ENCODE measurements around the gene ARID1B. TPM values are rescaled to one million over a fixed set of nuclear protein-coding genes. Genes with fewer than 3 reads are reported as not detected.

Gene ARID1B
- total and polyA plus RNA-seq, 4 donors = 49.8 to 90.9 (median 59.0) TPM

DNA sequence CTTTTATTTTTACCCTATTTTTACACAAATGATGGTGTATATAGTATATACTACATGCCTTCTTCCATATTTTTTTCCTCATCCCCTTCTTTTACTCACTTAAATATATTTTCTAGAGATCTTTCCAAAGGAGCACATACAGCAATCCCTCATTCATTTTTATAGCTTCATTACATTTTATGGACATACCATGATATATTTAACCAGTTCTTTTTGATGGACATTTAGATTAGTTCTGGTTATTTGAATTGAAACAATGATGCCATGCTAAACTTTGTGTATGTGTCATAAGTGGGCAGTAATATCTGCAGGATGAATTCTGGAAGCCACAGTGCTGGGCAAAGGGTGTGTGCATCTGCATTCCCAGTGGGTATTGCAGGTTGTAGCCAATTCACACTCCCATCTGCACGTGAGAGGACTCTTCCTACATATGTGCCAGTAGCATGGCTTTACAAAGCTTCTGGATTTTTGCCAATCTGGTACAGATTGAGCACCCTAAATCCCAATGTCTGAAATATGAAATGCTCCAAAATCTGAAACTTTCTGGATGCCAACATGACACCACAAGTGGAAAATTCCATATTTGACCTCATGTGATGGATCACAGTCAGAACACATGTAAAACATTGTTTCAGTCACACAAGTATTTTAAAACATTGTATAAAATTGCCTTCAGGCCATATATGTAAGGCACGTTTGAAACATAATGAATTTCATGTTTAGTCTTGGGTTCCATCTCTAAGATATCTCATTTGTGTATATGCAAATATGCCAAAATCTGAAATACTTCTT is 127.2 kb downstream of the ARID1B start:
- H3K27me3 ChIP-seq (ENCODE audit: control insufficient read depth, insufficient read depth, low read length) = no peaks in the 10 kb centered on the region
- H3K4me3 ChIP-seq (ENCODE audit: low read depth, low read length) = no peak overlapping the region
- no peaks in the 10 kb centered on the region for H3K9me3 ChIP-seq (ENCODE audit: control insufficient read depth, insufficient read depth, low read length)
- WGBS (ENCODE audit: insufficient coverage) = 38% methylated on average over 1 of the region's 2 CpGs
- H3K36me3 ChIP-seq (ENCODE audit: control insufficient read depth, insufficient read depth, low read length) = peaks cover 3% of the 10 kb centered on the region
- H3K4me1 ChIP-seq (ENCODE audit: control insufficient read depth, insufficient read depth, low read length) = no peaks in the 10 kb centered on the region
- no peak overlapping the region for H3K27ac ChIP-seq (ENCODE audit: low read depth, low read length)
- no peak for DNase-seq (ENCODE audit: low read depth in 4 of 6, low spot score in 6 of 6)

DNA sequence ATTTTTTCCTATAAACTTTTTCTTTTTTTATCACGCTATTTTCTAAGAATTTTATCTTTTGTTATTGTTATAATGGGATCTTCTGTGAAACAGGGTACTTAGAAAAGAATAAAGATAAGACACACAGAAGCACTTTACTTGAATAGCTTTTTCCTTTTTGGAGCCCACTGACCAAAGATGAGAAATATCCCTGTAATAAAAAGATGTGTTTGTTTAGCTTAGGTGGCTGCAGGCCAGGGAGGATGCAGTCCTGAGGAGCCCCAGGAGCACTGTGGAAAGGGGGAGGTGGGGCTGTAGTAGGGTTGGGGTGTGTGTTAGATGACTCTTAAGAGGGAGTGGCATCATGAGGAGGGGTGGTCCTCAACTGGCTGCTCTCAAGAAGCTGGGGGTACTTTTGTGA is 128.6 kb downstream of the ARID1B start:
- no peaks in the 10 kb centered on the region for H3K27me3 ChIP-seq (ENCODE audit: control insufficient read depth, insufficient read depth, low read length)
- no peak overlapping the region for H3K27ac ChIP-seq (ENCODE audit: low read depth, low read length)
- no peaks in the 10 kb centered on the region for H3K9me3 ChIP-seq (ENCODE audit: control insufficient read depth, insufficient read depth, low read length)
- no peak for DNase-seq (ENCODE audit: low read depth in 4 of 6, low spot score in 6 of 6)
- H3K4me3 ChIP-seq (ENCODE audit: low read depth, low read length) = no peak overlapping the region
- no CpG with 5 or more reads among the region's 1 CpG for WGBS (ENCODE audit: insufficient coverage)
- no peaks in the 10 kb centered on the region for H3K4me1 ChIP-seq (ENCODE audit: control insufficient read depth, insufficient read depth, low read length)
- H3K36me3 ChIP-seq (ENCODE audit: control insufficient read depth, insufficient read depth, low read length) = peaks cover 3% of the 10 kb centered on the region

DNA sequence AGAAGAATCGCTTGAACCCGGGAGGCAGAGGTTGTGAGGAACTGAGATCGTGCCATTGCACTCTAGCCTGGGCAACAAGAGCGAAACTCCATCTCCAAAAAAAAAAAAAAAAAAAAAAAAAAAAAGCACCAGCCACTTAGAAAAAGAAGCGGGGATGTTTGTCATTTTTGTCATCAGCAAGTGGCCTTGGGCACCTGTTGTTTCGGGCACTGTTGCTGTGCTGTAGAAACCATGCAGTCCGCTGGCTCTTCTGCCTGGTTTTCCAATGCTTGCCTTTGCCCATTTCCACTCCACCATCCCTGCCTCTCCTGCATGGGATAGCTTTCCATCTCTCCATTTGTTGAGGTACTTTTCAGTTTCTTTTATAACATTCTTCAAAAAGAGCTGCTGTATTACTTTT is 129.3 kb downstream of the ARID1B start:
- no peaks in the 10 kb centered on the region for H3K9me3 ChIP-seq (ENCODE audit: control insufficient read depth, insufficient read depth, low read length)
- no peaks in the 10 kb centered on the region for H3K4me1 ChIP-seq (ENCODE audit: control insufficient read depth, insufficient read depth, low read length)
- no peak overlapping the region for H3K27ac ChIP-seq (ENCODE audit: low read depth, low read length)
- no peak overlapping the region for H3K4me3 ChIP-seq (ENCODE audit: low read depth, low read length)
- no peaks in the 10 kb centered on the region for H3K27me3 ChIP-seq (ENCODE audit: control insufficient read depth, insufficient read depth, low read length)
- no peak for DNase-seq (ENCODE audit: low read depth in 4 of 6, low spot score in 6 of 6)
- WGBS (ENCODE audit: insufficient coverage) = 100% methylated on average over 2 of the region's 7 CpGs
- H3K36me3 ChIP-seq (ENCODE audit: control insufficient read depth, insufficient read depth, low read length) = peaks cover under 1% of the 10 kb centered on the region

DNA sequence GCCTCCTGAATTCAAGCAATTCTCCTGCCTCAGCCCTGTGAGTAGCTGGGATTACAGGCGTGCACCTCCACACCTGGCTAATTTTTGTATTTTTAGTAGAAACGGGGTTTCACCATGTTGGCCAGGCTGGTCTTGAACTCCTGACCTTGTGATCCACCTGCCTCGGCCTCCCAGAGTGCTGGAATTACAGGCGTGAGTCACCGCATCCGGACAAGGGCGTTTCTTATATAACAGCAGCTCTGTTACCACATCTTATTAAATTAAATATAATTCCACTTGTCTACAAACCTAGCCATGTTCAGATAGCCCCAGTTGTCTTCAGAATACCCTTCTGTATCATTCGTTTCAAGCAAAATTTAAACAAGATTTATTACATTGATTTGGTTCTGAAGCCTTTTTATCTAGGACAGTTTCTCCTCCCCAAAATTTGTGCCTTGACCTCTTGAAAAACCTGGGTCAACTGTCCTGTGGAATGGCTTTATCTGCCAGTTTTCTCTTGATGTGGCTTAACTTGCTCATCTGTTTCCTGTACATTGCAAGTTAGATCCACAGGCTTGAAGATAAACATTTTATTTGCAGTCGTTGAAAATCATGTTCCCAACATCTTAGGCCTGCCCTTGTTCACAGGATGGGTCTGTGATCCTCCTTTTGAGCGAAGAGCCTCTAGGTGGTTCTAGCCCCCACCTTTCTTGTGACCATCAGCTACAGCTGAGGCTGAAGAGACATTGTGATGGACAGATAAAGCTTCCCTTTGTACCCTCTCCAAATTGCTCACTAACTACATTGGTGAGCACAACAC is 132.2 kb downstream of the ARID1B start:
- DNase-seq (ENCODE audit: low read depth in 4 of 6, low spot score in 6 of 6) = no peak
- Histone ChIP-seq H3K27me3 (ENCODE audit: control insufficient read depth, insufficient read depth, low read length) (no peaks in the 10 kb centered on the region), H3K4me1 (ENCODE audit: control insufficient read depth, insufficient read depth, low read length) (no peaks in the 10 kb centered on the region), H3K9me3 (ENCODE audit: control insufficient read depth, insufficient read depth, low read length) (no peaks in the 10 kb centered on the region), H3K4me3 (ENCODE audit: low read depth, low read length) (no peak overlapping the region), H3K36me3 (ENCODE audit: control insufficient read depth, insufficient read depth, low read length) (peaks cover 6% of the 10 kb centered on the region), H3K27ac (ENCODE audit: low read depth, low read length) (no peak overlapping the region)
- WGBS (ENCODE audit: insufficient coverage) = 100% methylated on average over 4 of the region's 10 CpGs

DNA sequence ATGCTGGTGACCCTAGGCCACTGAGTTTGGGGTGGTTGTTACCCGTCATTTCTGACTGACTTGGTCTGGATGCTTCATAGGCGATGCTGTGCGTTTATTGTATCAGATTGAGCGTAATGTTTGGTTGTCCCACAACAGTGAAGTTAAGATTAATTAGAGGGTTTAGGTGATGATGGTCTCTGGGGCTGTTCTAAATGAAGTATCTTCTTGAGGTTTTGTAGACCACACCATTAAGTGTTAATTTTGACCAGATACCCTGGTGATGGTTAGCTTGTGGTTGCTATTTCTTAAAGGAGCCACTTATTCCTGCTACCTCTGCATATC is 132.8 kb downstream of the ARID1B start:
- 100% methylated on average over 4 of the region's 4 CpGs for WGBS (ENCODE audit: insufficient coverage)

DNA sequence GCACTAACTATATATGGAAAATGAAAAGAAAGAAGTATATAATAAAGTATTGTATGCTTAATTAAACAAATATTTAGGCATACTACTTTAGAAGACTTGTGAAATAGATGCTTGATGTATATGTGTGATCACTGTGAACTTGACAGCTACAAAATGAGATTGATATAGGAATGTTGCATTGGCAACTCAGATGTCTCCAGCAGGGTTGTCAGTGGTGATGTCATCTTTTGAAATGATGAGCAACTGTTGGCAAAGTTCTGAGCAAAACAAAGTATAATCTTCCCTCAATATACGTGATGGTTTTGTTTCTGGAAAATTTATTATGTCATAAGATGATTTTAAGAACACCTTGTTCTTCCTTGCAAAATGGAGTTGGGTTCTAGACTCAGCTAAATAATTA is 133.8 kb downstream of the ARID1B start:
- Histone ChIP-seq H3K36me3 (ENCODE audit: control insufficient read depth, insufficient read depth, low read length) (peaks cover 6% of the 10 kb centered on the region), H3K27ac (ENCODE audit: low read depth, low read length) (no peak overlapping the region), H3K27me3 (ENCODE audit: control insufficient read depth, insufficient read depth, low read length) (no peaks in the 10 kb centered on the region), H3K9me3 (ENCODE audit: control insufficient read depth, insufficient read depth, low read length) (no peaks in the 10 kb centered on the region), H3K4me3 (ENCODE audit: low read depth, low read length) (no peak overlapping the region), H3K4me1 (ENCODE audit: control insufficient read depth, insufficient read depth, low read length) (no peaks in the 10 kb centered on the region)
- no peak for DNase-seq (ENCODE audit: low read depth in 4 of 6, low spot score in 6 of 6)
- no CpG with 5 or more reads among the region's 1 CpG for WGBS (ENCODE audit: insufficient coverage)

More for the DNA sequence above, 132.8 kb downstream of the ARID1B start:
- H3K4me3 ChIP-seq (ENCODE audit: low read depth, low read length) = no peak overlapping the region
- H3K4me1 ChIP-seq (ENCODE audit: control insufficient read depth, insufficient read depth, low read length) = no peaks in the 10 kb centered on the region
- H3K27ac ChIP-seq (ENCODE audit: low read depth, low read length) = no peak overlapping the region
- peaks cover 6% of the 10 kb centered on the region for H3K36me3 ChIP-seq (ENCODE audit: control insufficient read depth, insufficient read depth, low read length)
- no peaks in the 10 kb centered on the region for H3K9me3 ChIP-seq (ENCODE audit: control insufficient read depth, insufficient read depth, low read length)
- DNase-seq (ENCODE audit: low read depth in 4 of 6, low spot score in 6 of 6) = no peak
- H3K27me3 ChIP-seq (ENCODE audit: control insufficient read depth, insufficient read depth, low read length) = no peaks in the 10 kb centered on the region

DNA sequence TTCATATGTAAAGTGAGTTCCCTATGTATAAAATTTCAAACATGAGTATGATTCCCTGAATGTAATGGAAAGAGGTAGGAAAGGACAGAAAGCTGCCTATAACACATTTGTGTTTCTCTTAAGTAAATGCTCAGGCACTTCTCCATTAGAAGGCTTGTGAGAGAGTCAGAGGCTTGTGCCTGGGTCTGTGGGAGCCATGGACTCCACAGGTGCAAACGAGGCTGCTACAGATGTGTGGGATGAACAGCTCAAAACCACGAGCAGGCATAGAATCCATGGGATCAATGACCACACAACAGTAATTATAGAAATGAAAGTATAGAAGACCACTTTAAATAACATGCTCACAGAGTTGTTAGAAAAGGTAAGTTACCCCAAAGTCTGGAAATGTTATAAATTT is 134.4 kb downstream of the ARID1B start:
- Histone ChIP-seq H3K4me3 (ENCODE audit: low read depth, low read length) (no peak overlapping the region), H3K36me3 (ENCODE audit: control insufficient read depth, insufficient read depth, low read length) (peaks cover 6% of the 10 kb centered on the region), H3K9me3 (ENCODE audit: control insufficient read depth, insufficient read depth, low read length) (no peaks in the 10 kb centered on the region), H3K4me1 (ENCODE audit: control insufficient read depth, insufficient read depth, low read length) (no peaks in the 10 kb centered on the region), H3K27me3 (ENCODE audit: control insufficient read depth, insufficient read depth, low read length) (no peaks in the 10 kb centered on the region), H3K27ac (ENCODE audit: low read depth, low read length) (no peak overlapping the region)
- no peak for DNase-seq (ENCODE audit: low read depth in 4 of 6, low spot score in 6 of 6)
- WGBS (ENCODE audit: insufficient coverage) = no CpG with 5 or more reads among the region's 2 CpGs

DNA sequence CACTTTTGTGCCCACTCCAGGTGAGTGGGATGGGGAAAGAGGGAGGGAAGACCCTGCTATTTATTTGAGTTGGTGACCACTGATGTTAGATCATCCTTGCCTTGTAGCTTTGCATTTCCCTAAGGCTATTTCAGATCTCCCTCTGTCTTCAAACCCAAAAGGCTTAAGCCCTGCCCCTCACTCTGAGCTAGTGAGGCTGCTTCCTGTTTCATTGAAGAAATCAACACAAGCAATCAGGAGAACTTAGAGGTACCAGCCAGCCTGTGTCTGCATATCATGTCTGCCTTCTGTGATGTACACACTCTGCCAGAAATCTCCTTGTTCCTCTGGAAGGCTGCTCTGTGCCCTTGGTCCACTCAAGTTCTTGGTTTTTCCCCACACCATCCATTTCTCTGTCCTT is 135.3 kb downstream of the ARID1B start:
- H3K4me1 ChIP-seq (ENCODE audit: control insufficient read depth, insufficient read depth, low read length) = no peaks in the 10 kb centered on the region
- no peak overlapping the region for H3K27ac ChIP-seq (ENCODE audit: low read depth, low read length)
- H3K9me3 ChIP-seq (ENCODE audit: control insufficient read depth, insufficient read depth, low read length) = no peaks in the 10 kb centered on the region
- no peaks in the 10 kb centered on the region for H3K27me3 ChIP-seq (ENCODE audit: control insufficient read depth, insufficient read depth, low read length)
- peaks cover 6% of the 10 kb centered on the region for H3K36me3 ChIP-seq (ENCODE audit: control insufficient read depth, insufficient read depth, low read length)
- DNase-seq (ENCODE audit: low read depth in 4 of 6, low spot score in 6 of 6) = no peak
- H3K4me3 ChIP-seq (ENCODE audit: low read depth, low read length) = no peak overlapping the region

DNA sequence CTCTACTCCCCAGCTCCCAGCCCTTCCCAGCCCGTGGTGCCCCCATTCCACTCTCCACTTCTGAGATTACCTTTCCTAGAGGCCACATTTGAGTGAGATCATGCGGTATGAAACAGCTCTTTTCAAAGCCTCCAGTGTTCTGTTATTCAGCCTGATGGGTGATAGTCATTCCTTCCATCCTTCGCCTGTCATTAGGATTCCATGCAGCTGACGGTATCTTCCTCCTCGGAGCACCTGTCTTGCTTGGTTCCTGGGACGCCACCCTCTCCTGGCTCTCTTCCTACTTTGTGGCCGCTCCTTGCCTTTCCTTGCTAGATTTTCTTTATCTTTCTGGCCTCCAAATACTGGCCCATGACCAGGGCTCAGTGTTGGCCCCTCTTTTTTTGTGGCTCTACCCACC is 137.0 kb downstream of the ARID1B start:
- Histone ChIP-seq H3K9me3 (ENCODE audit: control insufficient read depth, insufficient read depth, low read length) (no peaks in the 10 kb centered on the region), H3K4me3 (ENCODE audit: low read depth, low read length) (no peak overlapping the region), H3K27me3 (ENCODE audit: control insufficient read depth, insufficient read depth, low read length) (no peaks in the 10 kb centered on the region), H3K27ac (ENCODE audit: low read depth, low read length) (no peak overlapping the region), H3K36me3 (ENCODE audit: control insufficient read depth, insufficient read depth, low read length) (peaks cover 6% of the 10 kb centered on the region), H3K4me1 (ENCODE audit: control insufficient read depth, insufficient read depth, low read length) (no peaks in the 10 kb centered on the region)
- 97% methylated on average over 7 of the region's 7 CpGs for WGBS (ENCODE audit: insufficient coverage)
- no peak for DNase-seq (ENCODE audit: low read depth in 4 of 6, low spot score in 6 of 6)
